ENCODE data around the gene RANGRF.
A peak's percentile ranks its signal among the peaks of the same experiment; 100 is the strongest.

DNA sequence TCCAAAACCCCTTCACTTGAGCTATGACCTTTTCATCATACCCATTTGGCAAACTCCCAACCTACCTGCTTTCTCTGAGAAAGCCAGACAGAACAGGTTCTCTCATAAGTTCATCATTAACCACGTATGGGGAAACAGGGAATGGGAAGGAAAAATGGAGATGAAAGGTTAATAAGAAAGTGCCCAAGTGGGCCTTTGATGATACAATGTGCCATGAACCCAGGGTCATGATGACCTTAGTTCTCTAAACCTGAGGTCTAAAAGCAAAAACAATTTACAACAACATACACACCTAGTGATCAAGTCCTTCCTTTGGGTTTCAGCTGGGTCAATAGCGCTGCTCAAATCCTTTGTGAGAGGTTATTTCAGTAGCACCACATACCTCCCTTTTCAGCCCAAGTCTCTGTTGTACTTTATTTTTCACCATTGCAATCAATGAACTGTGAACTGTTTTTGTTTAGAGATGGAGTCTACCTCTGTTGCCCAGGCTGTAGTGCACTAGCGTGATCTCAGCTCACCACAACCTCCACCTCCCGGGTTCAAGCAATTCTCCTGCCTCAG is 14.5 kb upstream of the RANGRF start:
- TF ChIP-seq YY1 (IDR thresholded peaks at IDR 0.05) (peak; percentile 78), FOXA1 (IDR thresholded peaks at IDR 0.05) (no peak), EGR1 (IDR thresholded peaks at IDR 0.05; ENCODE audit: low read depth in 2 of 2) (no peak), RAD21 (IDR thresholded peaks at IDR 0.05) (peak in 1 of 2 donors; percentile 32), RXRA (IDR thresholded peaks at IDR 0.05) (peak; percentile 91 to 92)
- TF ChIP-seq, protein P1, sequence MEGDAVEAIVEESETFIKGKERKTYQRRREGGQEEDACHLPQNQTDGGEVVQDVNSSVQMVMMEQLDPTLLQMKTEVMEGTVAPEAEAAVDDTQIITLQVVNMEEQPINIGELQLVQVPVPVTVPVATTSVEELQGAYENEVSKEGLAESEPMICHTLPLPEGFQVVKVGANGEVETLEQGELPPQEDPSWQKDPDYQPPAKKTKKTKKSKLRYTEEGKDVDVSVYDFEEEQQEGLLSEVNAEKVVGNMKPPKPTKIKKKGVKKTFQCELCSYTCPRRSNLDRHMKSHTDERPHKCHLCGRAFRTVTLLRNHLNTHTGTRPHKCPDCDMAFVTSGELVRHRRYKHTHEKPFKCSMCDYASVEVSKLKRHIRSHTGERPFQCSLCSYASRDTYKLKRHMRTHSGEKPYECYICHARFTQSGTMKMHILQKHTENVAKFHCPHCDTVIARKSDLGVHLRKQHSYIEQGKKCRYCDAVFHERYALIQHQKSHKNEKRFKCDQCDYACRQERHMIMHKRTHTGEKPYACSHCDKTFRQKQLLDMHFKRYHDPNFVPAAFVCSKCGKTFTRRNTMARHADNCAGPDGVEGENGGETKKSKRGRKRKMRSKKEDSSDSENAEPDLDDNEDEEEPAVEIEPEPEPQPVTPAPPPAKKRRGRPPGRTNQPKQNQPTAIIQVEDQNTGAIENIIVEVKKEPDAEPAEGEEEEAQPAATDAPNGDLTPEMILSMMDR (IDR thresholded peaks at IDR 0.05; ENCODE audit: low read depth, low read length, missing input control): no peak
- TF ChIP-seq, protein P2, sequence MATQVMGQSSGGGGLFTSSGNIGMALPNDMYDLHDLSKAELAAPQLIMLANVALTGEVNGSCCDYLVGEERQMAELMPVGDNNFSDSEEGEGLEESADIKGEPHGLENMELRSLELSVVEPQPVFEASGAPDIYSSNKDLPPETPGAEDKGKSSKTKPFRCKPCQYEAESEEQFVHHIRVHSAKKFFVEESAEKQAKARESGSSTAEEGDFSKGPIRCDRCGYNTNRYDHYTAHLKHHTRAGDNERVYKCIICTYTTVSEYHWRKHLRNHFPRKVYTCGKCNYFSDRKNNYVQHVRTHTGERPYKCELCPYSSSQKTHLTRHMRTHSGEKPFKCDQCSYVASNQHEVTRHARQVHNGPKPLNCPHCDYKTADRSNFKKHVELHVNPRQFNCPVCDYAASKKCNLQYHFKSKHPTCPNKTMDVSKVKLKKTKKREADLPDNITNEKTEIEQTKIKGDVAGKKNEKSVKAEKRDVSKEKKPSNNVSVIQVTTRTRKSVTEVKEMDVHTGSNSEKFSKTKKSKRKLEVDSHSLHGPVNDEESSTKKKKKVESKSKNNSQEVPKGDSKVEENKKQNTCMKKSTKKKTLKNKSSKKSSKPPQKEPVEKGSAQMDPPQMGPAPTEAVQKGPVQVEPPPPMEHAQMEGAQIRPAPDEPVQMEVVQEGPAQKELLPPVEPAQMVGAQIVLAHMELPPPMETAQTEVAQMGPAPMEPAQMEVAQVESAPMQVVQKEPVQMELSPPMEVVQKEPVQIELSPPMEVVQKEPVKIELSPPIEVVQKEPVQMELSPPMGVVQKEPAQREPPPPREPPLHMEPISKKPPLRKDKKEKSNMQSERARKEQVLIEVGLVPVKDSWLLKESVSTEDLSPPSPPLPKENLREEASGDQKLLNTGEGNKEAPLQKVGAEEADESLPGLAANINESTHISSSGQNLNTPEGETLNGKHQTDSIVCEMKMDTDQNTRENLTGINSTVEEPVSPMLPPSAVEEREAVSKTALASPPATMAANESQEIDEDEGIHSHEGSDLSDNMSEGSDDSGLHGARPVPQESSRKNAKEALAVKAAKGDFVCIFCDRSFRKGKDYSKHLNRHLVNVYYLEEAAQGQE (IDR thresholded peaks at IDR 0.05): no peak
- TF ChIP-seq, protein P3, sequence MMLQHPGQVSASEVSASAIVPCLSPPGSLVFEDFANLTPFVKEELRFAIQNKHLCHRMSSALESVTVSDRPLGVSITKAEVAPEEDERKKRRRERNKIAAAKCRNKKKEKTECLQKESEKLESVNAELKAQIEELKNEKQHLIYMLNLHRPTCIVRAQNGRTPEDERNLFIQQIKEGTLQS (IDR thresholded peaks at IDR 0.05): peak; percentile 43

All from liver (tissue), 3 donors.